Measurements from ENCODE around the gene TRPM3. TPM values are rescaled to one million over a fixed set of nuclear protein-coding genes. Genes with fewer than 3 reads are reported as not detected.

Gene TRPM3
- total RNA-seq, 2 experiments from 2014 or later, result not detected

DNA sequence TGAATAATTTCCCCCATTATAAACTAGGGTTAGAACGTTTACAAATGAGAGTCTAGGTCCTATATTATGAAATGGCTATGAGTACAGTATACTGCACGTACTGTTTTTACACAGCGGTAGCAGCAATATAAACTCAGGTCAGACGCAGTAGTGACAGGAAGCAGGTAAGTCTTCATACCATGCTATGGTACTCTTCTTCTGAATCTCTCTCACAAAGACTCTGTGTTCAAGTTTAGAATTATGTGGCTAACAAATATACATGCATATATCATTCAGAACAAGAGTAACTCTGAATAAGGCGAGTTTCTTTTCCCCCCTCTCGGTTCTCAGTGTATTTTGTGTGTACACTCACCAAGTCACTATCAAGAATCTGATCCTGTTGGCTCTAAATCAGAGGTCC lies 592.0 kb downstream of the TRPM3 start:
- Histone ChIP-seq H3K9me3 (ENCODE audit: control insufficient read depth in 1 of 2, insufficient read depth in 1 of 2, low read length in 2 of 2) (peaks cover 0 to 4% of the 10 kb centered on the region in 2 experiments), H3K27ac (ENCODE audit: low read depth in 1 of 2, low read length in 2 of 2) (no peak overlapping the region), H3K27me3 (ENCODE audit: control insufficient read depth in 1 of 2, insufficient read depth in 2 of 2, low read length in 2 of 2) (no peaks in the 10 kb centered on the region), H3K4me3 (ENCODE audit: low read length) (no peak overlapping the region), H3K4me1 (ENCODE audit: insufficient read depth, low read length) (no peaks in the 10 kb centered on the region), H3K36me3 (ENCODE audit: insufficient read depth, low read length) (no peaks in the 10 kb centered on the region)
- H3K36me3 Mint-ChIP-seq (ENCODE audit: low read depth), result no peaks in the 10 kb centered on the region
- no peak overlapping the region for H3K27ac Mint-ChIP-seq
- peaks cover 24% of the 10 kb centered on the region for H3K4me1 Mint-ChIP-seq (ENCODE audit: low read depth)
- no peak overlapping the region for H3K4me3 Mint-ChIP-seq
- ATAC-seq (ENCODE audit: poor library complexity), result no peak
- no peak for TF ChIP-seq CTCF (IDR thresholded peaks at IDR 0.05)
- intact Hi-C loops (cut with DNase I, micrococcal nuclease), result no loop called here
- ChIA-PET CTCF (no interaction called here), POLR2A (no interaction called here)
- no peak for DNase-seq
- H3K27me3 Mint-ChIP-seq, result no peaks in the 10 kb centered on the region
- H3K9me3 Mint-ChIP-seq, result peaks cover 2% of the 10 kb centered on the region

GRCh38 chr9:70526902-70527301 lies 594.5 kb downstream of the TRPM3 start:
- POLR2A ChIA-PET, result no interaction called here
- no peak for TF ChIP-seq CTCF (IDR thresholded peaks at IDR 0.05)
- Histone ChIP-seq H3K27me3 (ENCODE audit: control insufficient read depth in 1 of 2, insufficient read depth in 2 of 2, low read length in 2 of 2) (no peaks in the 10 kb centered on the region), H3K4me3 (ENCODE audit: low read length) (no peak overlapping the region), H3K36me3 (ENCODE audit: insufficient read depth, low read length) (no peaks in the 10 kb centered on the region), H3K27ac (ENCODE audit: low read depth in 1 of 2, low read length in 2 of 2) (no peak overlapping the region), H3K4me1 (ENCODE audit: insufficient read depth, low read length) (no peaks in the 10 kb centered on the region), H3K9me3 (ENCODE audit: control insufficient read depth in 1 of 2, insufficient read depth in 1 of 2, low read length in 2 of 2) (peaks cover 4 to 5% of the 10 kb centered on the region in 2 experiments)
- Mint-ChIP-seq H3K27me3 (no peaks in the 10 kb centered on the region), H3K4me3 (no peak overlapping the region), H3K9me3 (peaks cover 2% of the 10 kb centered on the region), H3K4me1 (ENCODE audit: low read depth) (peaks cover 11% of the 10 kb centered on the region), H3K27ac (no peak overlapping the region), H3K36me3 (ENCODE audit: low read depth) (no peaks in the 10 kb centered on the region)
- DNase-seq (no peak), ATAC-seq (ENCODE audit: poor library complexity) (no peak)
- CTCF ChIA-PET, result no interaction called here
- intact Hi-C loops (cut with DNase I, micrococcal nuclease), result no loop called here

DNA sequence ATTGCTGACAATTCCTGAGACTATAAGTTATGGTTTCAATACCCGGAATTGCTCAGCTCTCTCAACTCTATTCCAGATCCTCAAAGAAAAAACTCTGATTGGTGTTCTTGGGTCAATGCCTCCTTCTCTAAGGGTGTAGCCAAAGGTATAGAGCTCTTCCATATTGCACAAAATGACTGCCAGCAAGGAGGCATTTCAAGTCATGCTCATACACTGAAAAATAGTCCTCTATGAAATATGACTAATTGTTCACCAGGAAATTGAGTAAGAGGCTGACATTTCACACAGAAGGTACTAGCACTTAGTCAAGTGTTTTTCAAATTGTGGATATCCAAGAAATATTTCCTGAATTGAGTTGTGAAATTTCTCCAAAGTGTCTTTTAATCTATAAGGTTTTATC lies 595.9 kb downstream of the TRPM3 start:
- Histone ChIP-seq H3K9me3 (ENCODE audit: control insufficient read depth in 1 of 2, insufficient read depth in 1 of 2, low read length in 2 of 2) (peaks cover 4 to 5% of the 10 kb centered on the region in 2 experiments), H3K27me3 (ENCODE audit: control insufficient read depth in 1 of 2, insufficient read depth in 2 of 2, low read length in 2 of 2) (no peaks in the 10 kb centered on the region), H3K36me3 (ENCODE audit: insufficient read depth, low read length) (no peaks in the 10 kb centered on the region), H3K4me3 (ENCODE audit: low read length) (no peak overlapping the region), H3K27ac (ENCODE audit: low read depth in 1 of 2, low read length in 2 of 2) (no peak overlapping the region), H3K4me1 (ENCODE audit: insufficient read depth, low read length) (no peaks in the 10 kb centered on the region)
- no peaks in the 10 kb centered on the region for H3K36me3 Mint-ChIP-seq (ENCODE audit: low read depth)
- H3K27ac Mint-ChIP-seq, result no peak overlapping the region
- H3K27me3 Mint-ChIP-seq, result no peaks in the 10 kb centered on the region
- ChIA-PET POLR2A (no interaction called here), CTCF (no interaction called here)
- ATAC-seq (ENCODE audit: poor library complexity) (no peak), DNase-seq (peak in 2 of 14 experiments; percentile 15 to 26)
- no peak overlapping the region for H3K4me3 Mint-ChIP-seq
- intact Hi-C loops (cut with DNase I, micrococcal nuclease), result no loop called here
- TF ChIP-seq CTCF (IDR thresholded peaks at IDR 0.05), result no peak
- H3K4me1 Mint-ChIP-seq (ENCODE audit: low read depth), result peaks cover 2% of the 10 kb centered on the region
- H3K9me3 Mint-ChIP-seq, result peaks cover 2% of the 10 kb centered on the region

Measured in CD4-positive, alpha-beta T cell (primary cell).